Stimulated activated CD4-positive, alpha-beta T cell treated with anti-CD3 and anti-CD28 coated beads, TNF-alpha, amount 100 ng/mL, for 48 hours (primary cell): ENCODE data around the gene EIF4A3.
"Not testable (repeated sequence)": the region's sequence is repeated elsewhere in the genome, so short reads cannot be mapped to it uniquely, and the experiment has no call there.

ENCODE experiments used
- DNase-seq, 3 donors: peaks; one replicate each; pipeline ENCODE4 v3.0.0-alpha.2; 2020; ENCODE audit warnings: low read depth in 3 of 3

Gene EIF4A3

GRCh38 chr17:80173126-80173525 is 26.2 kb upstream of the EIF4A3 start:
- DNase-seq, result no peak

GRCh38 chr17:80171681-80172080 is 24.8 kb upstream of the EIF4A3 start:
- DNase-seq, result no peak

GRCh38 chr17:80169784-80170500 is 23.0 kb upstream of the EIF4A3 start, which contains the start of gene CARD14:
Gene CARD14 (plus strand): TSS chr17:80170030. CDS start chr17:80181439, 11,409 bp downstream.
- DNase-seq, result no peak

- DNase-seq, result no peak
Observed at GRCh38 chr17:80169107-80169506, 22.2 kb upstream of the EIF4A3 start.

- no peak for DNase-seq
Observed at GRCh38 chr17:80168371-80168770, 21.4 kb upstream of the EIF4A3 start.

- DNase-seq, result no peak
Observed at GRCh38 chr17:80166446-80166845, 19.5 kb upstream of the EIF4A3 start.

- no peak for DNase-seq
Observed at GRCh38 chr17:80164185-80164584, 17.3 kb upstream of the EIF4A3 start.

GRCh38 chr17:80163336-80163735 is 16.4 kb upstream of the EIF4A3 start:
- no peak for DNase-seq

- no peak for DNase-seq
Observed at GRCh38 chr17:80160536-80160935, 13.6 kb upstream of the EIF4A3 start.

- no peak for DNase-seq
Observed at GRCh38 chr17:80158846-80159245, 11.9 kb upstream of the EIF4A3 start.

GRCh38 chr17:80155600-80155999 is 8.7 kb upstream of the EIF4A3 start:
- not testable (repeated sequence) for DNase-seq

- DNase-seq, result no peak
Observed at GRCh38 chr17:80154166-80154565, 7.2 kb upstream of the EIF4A3 start.

GRCh38 chr17:80153004-80153403 is 6.1 kb upstream of the EIF4A3 start:
- no peak for DNase-seq

GRCh38 chr17:80152081-80152702 is 5.3 kb upstream of the EIF4A3 start:
- no peak for DNase-seq

GRCh38 chr17:80151333-80151732 is 4.4 kb upstream of the EIF4A3 start:
- DNase-seq, result no peak

- DNase-seq, result peak in 1 of 3 donors; percentile 8
Observed at GRCh38 chr17:80146121-80147034, 550 bp downstream of the EIF4A3 start.

- DNase-seq, result peak in 1 of 3 donors; percentile 4
Observed at GRCh38 chr17:80145076-80146075, 1.6 kb downstream of the EIF4A3 start.

GRCh38 chr17:80142929-80143328 is 4.0 kb downstream of the EIF4A3 start:
- no peak for DNase-seq

GRCh38 chr17:80141463-80142165 is 5.3 kb downstream of the EIF4A3 start:
- no peak for DNase-seq

GRCh38 chr17:80138856-80139426 is 8.0 kb downstream of the EIF4A3 start:
- no peak for DNase-seq
